GM12801 (cell line): Measurements from ENCODE around the gene ATP6V0E2.

Experiments used
- CTCF ChIP-seq: IDR thresholded peaks from one replicate; pipeline ENCODE4 v1.5.1; 2011; ENCODE audit warnings: control low read depth; ENCODE audit not compliant: insufficient read length; ENCODE audit errors: extremely low read depth

The ATP6V0E2 gene

GRCh38 chr7:149883048-149883438 lies 9.3 kb downstream of the ATP6V0E2 start:
- no peak for TF ChIP-seq CTCF

- no peak for TF ChIP-seq CTCF
Observed at GRCh38 chr7:149883452-149883861, 9.7 kb downstream of the ATP6V0E2 start.

- no peak for TF ChIP-seq CTCF
Observed at GRCh38 chr7:149884016-149884415, 10.2 kb downstream of the ATP6V0E2 start.

- no peak for TF ChIP-seq CTCF
Observed at GRCh38 chr7:149884541-149884940, 10.8 kb downstream of the ATP6V0E2 start.

- TF ChIP-seq CTCF, result no peak
Observed at GRCh38 chr7:149885191-149886017, 11.6 kb downstream of the ATP6V0E2 start.

- no peak for TF ChIP-seq CTCF
Observed at GRCh38 chr7:149886018-149886415, 12.2 kb downstream of the ATP6V0E2 start.

GRCh38 chr7:149887311-149887710 lies 13.5 kb downstream of the ATP6V0E2 start:
- no peak for TF ChIP-seq CTCF
